ENCODE measurements around the gene SCN5A.

- TF ChIP-seq ZUFSP (CRISPR knock-in tag; IDR thresholded peaks at IDR 0.05; ENCODE audit: borderline replicate concordance) = no peak
- TF ChIP-seq MEIS1 (CRISPR knock-in tag; IDR thresholded peaks at IDR 0.05; ENCODE audit: borderline replicate concordance) = no peak
- no peak for TF ChIP-seq GABPA (IDR thresholded peaks at IDR 0.05; ENCODE audit: low read depth, low read length)
- TF ChIP-seq GABPA (CRISPR knock-in tag; IDR thresholded peaks at IDR 0.05; ENCODE audit: low read depth) = no peak
- TF ChIP-seq POLR2A (IDR thresholded peaks at IDR 0.05; ENCODE audit: insufficient read depth in 1 of 2, low read depth in 2 of 2, low read length in 2 of 2) = no peak
- TF ChIP-seq ZNF652 (CRISPR knock-in tag; IDR thresholded peaks at IDR 0.05; ENCODE audit: borderline replicate concordance, low read depth) = no peak
- TF ChIP-seq HMG20A (CRISPR knock-in tag; IDR thresholded peaks at IDR 0.05; ENCODE audit: borderline replicate concordance) = no peak
- no peak for TF ChIP-seq ONECUT2 (CRISPR knock-in tag; IDR thresholded peaks at IDR 0.05)
- TF ChIP-seq RAD21 (CRISPR knock-in tag; IDR thresholded peaks at IDR 0.05) = no peak
- TF ChIP-seq ZSCAN20 (CRISPR knock-in tag; IDR thresholded peaks at IDR 0.05; ENCODE audit: borderline replicate concordance) = no peak
- TF ChIP-seq ZNF776 (CRISPR knock-in tag; IDR thresholded peaks at IDR 0.05) = no peak
- TF ChIP-seq SMARCE1 (IDR thresholded peaks at IDR 0.05; ENCODE audit: borderline replicate concordance) = no peak
- no peak for TF ChIP-seq EHMT2 (IDR thresholded peaks at IDR 0.05; ENCODE audit: borderline replicate concordance, low read depth, low read length)
- TF ChIP-seq TOE1 (CRISPR knock-in tag; IDR thresholded peaks at IDR 0.05) = no peak
Observed at GRCh38 chr3:38582941-38583645, 66.4 kb downstream of the SCN5A start.
